Effector memory CD4-positive, alpha-beta T cell (primary cell): ENCODE data around the gene KSR2.

Experiments
- DNase-seq, 3 donors: peaks; one replicate each; pipeline ENCODE4 v3.0.0-alpha.2; 2020
- H3K27ac ChIP-seq: 2 replicates; pipeline ENCODE4 v1.7.0; 2013; ENCODE audit warnings: mild to moderate bottlenecking, low read length, moderate library complexity; ENCODE audit not compliant: insufficient read depth, poor library complexity, severe bottlenecking
- H3K27me3 ChIP-seq: replicated peaks from 2 replicates; pipeline ENCODE4 v1.7.0; 2013; ENCODE audit warnings: mild to moderate bottlenecking, low read length; ENCODE audit not compliant: insufficient read depth, control insufficient read depth, poor library complexity, severe bottlenecking
- H3K36me3 ChIP-seq: 2 replicates; pipeline ENCODE4 v1.7.0; 2013; ENCODE audit warnings: mild to moderate bottlenecking, low read length, moderate library complexity; ENCODE audit not compliant: control insufficient read depth, insufficient read depth
- H3K4me1 ChIP-seq: 2 replicates; pipeline ENCODE4 v1.7.0; 2013; ENCODE audit warnings: low read length, mild to moderate bottlenecking; ENCODE audit not compliant: control insufficient read depth, insufficient read depth, poor library complexity, severe bottlenecking
- H3K4me3 ChIP-seq: 2 replicates; pipeline ENCODE4 v1.7.0; 2013; ENCODE audit warnings: low read length, low read depth, mild to moderate bottlenecking; ENCODE audit not compliant: insufficient read depth, poor library complexity, severe bottlenecking
- H3K9me3 ChIP-seq: 2 replicates; pipeline ENCODE4 v1.7.0; 2013; ENCODE audit warnings: mild to moderate bottlenecking, low read length, moderate library complexity; ENCODE audit not compliant: control insufficient read depth

The KSR2 gene

GRCh38 chr12:117603316-117604113 is 365.3 kb downstream of the KSR2 start:
- Histone ChIP-seq H3K27ac (no peak overlapping the region), H3K4me3 (no peak overlapping the region), H3K27me3 (no peaks in the 10 kb centered on the region), H3K4me1 (no peaks in the 10 kb centered on the region), H3K9me3 (no peaks in the 10 kb centered on the region), H3K36me3 (no peaks in the 10 kb centered on the region)
- DNase-seq, result no peak

GRCh38 chr12:117599849-117600248 is 368.9 kb downstream of the KSR2 start:
- Histone ChIP-seq H3K36me3 (no peaks in the 10 kb centered on the region), H3K4me1 (no peaks in the 10 kb centered on the region)
- DNase-seq, result no peak

GRCh38 chr12:117596968-117597367 is 371.8 kb downstream of the KSR2 start:
- Histone ChIP-seq H3K36me3 (no peaks in the 10 kb centered on the region), H3K27me3 (no peaks in the 10 kb centered on the region), H3K9me3 (no peaks in the 10 kb centered on the region), H3K27ac (no peak overlapping the region), H3K4me1 (no peaks in the 10 kb centered on the region), H3K4me3 (no peak overlapping the region)
- DNase-seq, result no peak

More at GRCh38 chr12:117599849-117600248, 368.9 kb downstream of the KSR2 start:
- Histone ChIP-seq H3K9me3 (no peaks in the 10 kb centered on the region), H3K4me3 (no peak overlapping the region), H3K27me3 (no peaks in the 10 kb centered on the region), H3K27ac (no peak overlapping the region)

GRCh38 chr12:117595751-117596150 is 373.0 kb downstream of the KSR2 start:
- Histone ChIP-seq H3K9me3 (no peaks in the 10 kb centered on the region), H3K4me1 (no peaks in the 10 kb centered on the region), H3K36me3 (no peaks in the 10 kb centered on the region), H3K27me3 (no peaks in the 10 kb centered on the region), H3K27ac (no peak overlapping the region), H3K4me3 (no peak overlapping the region)
- no peak for DNase-seq

- no peaks in the 10 kb centered on the region for H3K27me3 ChIP-seq
- no peaks in the 10 kb centered on the region for H3K9me3 ChIP-seq
- H3K27ac ChIP-seq, result no peak overlapping the region
- no peak overlapping the region for H3K4me3 ChIP-seq
- DNase-seq, result no peak
- H3K36me3 ChIP-seq, result no peaks in the 10 kb centered on the region
- H3K4me1 ChIP-seq, result no peaks in the 10 kb centered on the region
Observed at GRCh38 chr12:117594481-117594880, 374.3 kb downstream of the KSR2 start.

- Histone ChIP-seq H3K4me3 (no peak overlapping the region), H3K27ac (no peak overlapping the region), H3K36me3 (no peaks in the 10 kb centered on the region), H3K9me3 (no peaks in the 10 kb centered on the region), H3K4me1 (no peaks in the 10 kb centered on the region), H3K27me3 (no peaks in the 10 kb centered on the region)
- no peak for DNase-seq
Observed at GRCh38 chr12:117593815-117594400, 374.9 kb downstream of the KSR2 start.

GRCh38 chr12:117592588-117593305 is 376.0 kb downstream of the KSR2 start:
- Histone ChIP-seq H3K9me3 (no peaks in the 10 kb centered on the region), H3K4me1 (no peaks in the 10 kb centered on the region), H3K36me3 (no peaks in the 10 kb centered on the region), H3K27me3 (no peaks in the 10 kb centered on the region), H3K27ac (no peak overlapping the region), H3K4me3 (no peak overlapping the region)
- no peak for DNase-seq

- no peaks in the 10 kb centered on the region for H3K36me3 ChIP-seq
- no peak for DNase-seq
- H3K27ac ChIP-seq, result no peak overlapping the region
- no peaks in the 10 kb centered on the region for H3K4me1 ChIP-seq
- no peaks in the 10 kb centered on the region for H3K9me3 ChIP-seq
- H3K4me3 ChIP-seq, result no peak overlapping the region
- H3K27me3 ChIP-seq, result no peaks in the 10 kb centered on the region
Observed at GRCh38 chr12:117590999-117591398, 377.8 kb downstream of the KSR2 start.

- DNase-seq, result no peak
- no peak overlapping the region for H3K27ac ChIP-seq
Observed at GRCh38 chr12:117590386-117590785, 378.4 kb downstream of the KSR2 start.

GRCh38 chr12:117589021-117589420 is 379.8 kb downstream of the KSR2 start:
- Histone ChIP-seq H3K4me3 (no peak overlapping the region), H3K4me1 (no peaks in the 10 kb centered on the region), H3K36me3 (no peaks in the 10 kb centered on the region), H3K9me3 (no peaks in the 10 kb centered on the region), H3K27ac (no peak overlapping the region), H3K27me3 (no peaks in the 10 kb centered on the region)
- no peak for DNase-seq

More at GRCh38 chr12:117590386-117590785, 378.4 kb downstream of the KSR2 start:
- no peaks in the 10 kb centered on the region for H3K36me3 ChIP-seq
- no peaks in the 10 kb centered on the region for H3K9me3 ChIP-seq
- H3K4me3 ChIP-seq, result no peak overlapping the region
- H3K4me1 ChIP-seq, result no peaks in the 10 kb centered on the region
- H3K27me3 ChIP-seq, result no peaks in the 10 kb centered on the region
